PC-3 (cell line): ENCODE measurements around the gene TMEM255B. TPM values are rescaled to one million over a fixed set of nuclear protein-coding genes. Genes with fewer than 3 reads are reported as not detected.
"Not testable (repeated sequence)": the region's sequence is repeated elsewhere in the genome, so short reads cannot be mapped to it uniquely, and the experiment has no call there.

Experiments used
- ATAC-seq: fragments of 200-7000 bp; cut with Tn5 transposase; 2 replicates; pipeline ENCODE4 v1.9.1; 2020; ENCODE audit warnings: mild to moderate bottlenecking, moderate library complexity
- BruUV-seq: library from RNA; stranded (reverse); fragments of 400-500 nt; replicated peaks from 2 replicates; lab custom pipeline; 2021; lab: Mats Ljungman, UMichigan
- CTCF ChIA-PET: fragments of 300-600 bp; sonication (Branson Sonifier 250); formaldehyde crosslinking; loops from one replicate; lab custom pipeline; 2022; ENCODE audit warnings: antibody characterized with exemption; lab: Charles Lee
- POLR2A ChIA-PET: fragments of 300-600 bp; sonication (Branson Sonifier 250); formaldehyde crosslinking; loops from one replicate; lab custom pipeline; 2022; ENCODE audit warnings: antibody characterized with exemption; ENCODE audit not compliant: unreplicated experiment; lab: Charles Lee
- DNase-seq: peaks from one replicate; pipeline ENCODE4 v3.0.0-alpha.2; 2015
- H2AFZ ChIP-seq: fragments of 300-600 bp; sonication (generic); 2 replicates; pipeline ENCODE4 v1.6.0; 2016; ENCODE audit warnings: antibody characterized with exemption, low read length
- H3F3A ChIP-seq: fragments of 300-600 bp; sonication (generic); one replicate; pipeline ENCODE4 v1.6.0; 2017; ENCODE audit warnings: antibody characterized with exemption, low read length, control low read depth, mild to moderate bottlenecking; ENCODE audit not compliant: unreplicated experiment
- H3K27ac ChIP-seq: fragments of 300-600 bp; sonication (generic); 2 replicates; pipeline ENCODE4 v1.5.1; 2016; ENCODE audit warnings: mild to moderate bottlenecking, low read length
- H3K27me3 ChIP-seq: fragments of 300-600 bp; sonication (generic); 2 replicates; pipeline ENCODE4 v1.6.1; 2016; ENCODE audit warnings: low read length, mixed read lengths
- H3K36me3 ChIP-seq: fragments of 300-600 bp; sonication (generic); 2 replicates; pipeline ENCODE4 v1.6.1; 2016; ENCODE audit warnings: low read depth, mixed run types, low read length, mixed read lengths
- H3K4me1 ChIP-seq: fragments of 300-600 bp; sonication (generic); 2 replicates; pipeline ENCODE4 v1.5.1; 2016; ENCODE audit warnings: low read length; ENCODE audit not compliant: insufficient read depth
- H3K4me2 ChIP-seq: fragments of 300-600 bp; sonication (generic); 2 replicates; pipeline ENCODE4 v1.6.0; 2016; ENCODE audit warnings: low read length
- H3K4me3 ChIP-seq: fragments of 300-600 bp; sonication (generic); 2 replicates; pipeline ENCODE4 v1.5.1; 2016; ENCODE audit warnings: mild to moderate bottlenecking, low read length, mixed read lengths
- H3K79me2 ChIP-seq: fragments of 300-600 bp; sonication (generic); 2 replicates; pipeline ENCODE4 v1.6.1; 2017; ENCODE audit warnings: low read length, mixed read lengths
- H3K9ac ChIP-seq: fragments of 300-600 bp; sonication (generic); 2 replicates; pipeline ENCODE4 v1.6.0; 2016; ENCODE audit warnings: mild to moderate bottlenecking, low read length
- H3K9me2 ChIP-seq: fragments of 300-600 bp; sonication (generic); replicated peaks from 2 replicates; pipeline ENCODE4 v1.6.1; 2016; ENCODE audit warnings: mixed run types, low read length, mixed read lengths
- H3K9me3 ChIP-seq: fragments of 300-600 bp; sonication (generic); 2 replicates; pipeline ENCODE4 v1.6.1; 2016; ENCODE audit warnings: low read length, mixed read lengths
- H4K20me1 ChIP-seq: fragments of 300-600 bp; sonication (generic); 2 replicates; pipeline ENCODE4 v1.6.1; 2016; ENCODE audit warnings: low read length, mixed read lengths
- EZH2phosphoT487 ChIP-seq: fragments of 300-600 bp; sonication (generic); IDR thresholded peaks from 2 replicates; pipeline ENCODE4 v1.6.1; 2018; ENCODE audit warnings: mild to moderate bottlenecking, antibody characterized with exemption, low read length, borderline replicate concordance
- intact Hi-C: fragments of 100-400 bp; cut with micrococcal nuclease; formaldehyde crosslinking; loops from 2 replicates; pipeline ENCODE4 v1.9.0; 2023
- total RNA-seq: library from RNA; depleted of rRNA; stranded (reverse); fragments of >200 nt; gene quantifications from 2 replicates; pipeline ENCODE4 v1.2.3, GENCODE V29; 2014
- TF ChIP-seq, protein P1 (sequence below): fragments of 300-600 bp; sonication (generic); conservative IDR thresholded peaks from 2 replicates; pipeline ENCODE4 v1.5.1; 2017; ENCODE audit warnings: antibody characterized with exemption, low read depth, mild to moderate bottlenecking, low read length

Gene TMEM255B
- total RNA-seq, 1 experiment from 2014 or later, result 26.9 TPM

DNA sequence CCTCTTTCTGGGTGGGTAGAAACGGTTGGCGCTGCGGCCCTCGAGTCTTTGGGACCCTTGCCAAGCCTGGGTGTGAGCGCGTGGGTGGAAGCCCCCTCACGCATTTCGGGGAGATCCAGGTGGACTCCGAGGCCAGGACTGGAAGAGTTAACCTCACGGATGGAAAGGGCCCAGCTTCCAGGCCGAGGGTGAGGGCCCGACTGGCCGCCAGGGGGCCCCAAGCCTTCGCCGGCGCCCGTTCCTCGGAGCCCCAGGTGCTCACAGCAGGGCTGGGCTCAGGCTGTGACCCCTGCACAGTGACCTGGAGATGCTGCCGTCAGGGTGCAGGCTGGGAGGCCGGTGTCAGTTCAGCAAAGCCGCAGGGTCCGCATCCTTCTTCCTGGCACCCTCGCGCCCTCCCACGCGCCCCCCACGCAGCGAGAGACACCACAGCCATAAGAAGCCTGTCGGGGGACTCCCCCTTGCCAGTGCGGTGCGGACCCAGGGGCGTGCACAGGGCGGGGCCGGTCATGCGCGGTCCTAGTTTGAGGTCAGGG, 34.2 kb upstream of the TMEM255B start:
- Histone ChIP-seq H3K9ac (no peak overlapping the region), H3K4me3 (peak overlapping the region; percentile 35; the same call in 1 of the 2 replicates), H3K4me1 (no peaks in the 10 kb centered on the region), H3K9me2 (no peaks in the 10 kb centered on the region), H2AFZ (peak overlapping the region; percentile 14; the same call in 1 of the 2 replicates), H3K27ac (no peak overlapping the region), H3K9me3 (no peaks in the 10 kb centered on the region), H3F3A (no peaks in the 10 kb centered on the region), H3K36me3 (no peaks in the 10 kb centered on the region), H3K27me3 (no peaks in the 10 kb centered on the region), H3K4me2 (peak overlapping the region; percentile 66; the same call in 1 of the 2 replicates), H4K20me1 (no peaks in the 10 kb centered on the region), H3K79me2 (no peaks in the 10 kb centered on the region)
- ChIA-PET POLR2A (no interaction called here), CTCF (interaction anchor here (1.0 kb wide), 1 partner anchor 223 kb away, joined by 4 read pairs; no protein-coding TSS in a partner anchor)
- DNase-seq (peak; percentile 65), ATAC-seq (peak; percentile 94)
- intact Hi-C loops, result no loop called here
- TF ChIP-seq, protein P1, sequence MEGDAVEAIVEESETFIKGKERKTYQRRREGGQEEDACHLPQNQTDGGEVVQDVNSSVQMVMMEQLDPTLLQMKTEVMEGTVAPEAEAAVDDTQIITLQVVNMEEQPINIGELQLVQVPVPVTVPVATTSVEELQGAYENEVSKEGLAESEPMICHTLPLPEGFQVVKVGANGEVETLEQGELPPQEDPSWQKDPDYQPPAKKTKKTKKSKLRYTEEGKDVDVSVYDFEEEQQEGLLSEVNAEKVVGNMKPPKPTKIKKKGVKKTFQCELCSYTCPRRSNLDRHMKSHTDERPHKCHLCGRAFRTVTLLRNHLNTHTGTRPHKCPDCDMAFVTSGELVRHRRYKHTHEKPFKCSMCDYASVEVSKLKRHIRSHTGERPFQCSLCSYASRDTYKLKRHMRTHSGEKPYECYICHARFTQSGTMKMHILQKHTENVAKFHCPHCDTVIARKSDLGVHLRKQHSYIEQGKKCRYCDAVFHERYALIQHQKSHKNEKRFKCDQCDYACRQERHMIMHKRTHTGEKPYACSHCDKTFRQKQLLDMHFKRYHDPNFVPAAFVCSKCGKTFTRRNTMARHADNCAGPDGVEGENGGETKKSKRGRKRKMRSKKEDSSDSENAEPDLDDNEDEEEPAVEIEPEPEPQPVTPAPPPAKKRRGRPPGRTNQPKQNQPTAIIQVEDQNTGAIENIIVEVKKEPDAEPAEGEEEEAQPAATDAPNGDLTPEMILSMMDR, result peak; percentile 74
- no peak for TF ChIP-seq EZH2phosphoT487
- no TSS peak for BruUV-seq

GRCh38 chr13:113725329-113726105, 33.5 kb upstream of the TMEM255B start:
- H4K20me1 ChIP-seq, H3F3A ChIP-seq, H3K79me2 ChIP-seq, H3K4me1 ChIP-seq, intact Hi-C loops, H3K9me3 ChIP-seq, H3K36me3 ChIP-seq, H3K27ac ChIP-seq, H3K9me2 ChIP-seq, POLR2A ChIA-PET, H3K4me3 ChIP-seq, H3K27me3 ChIP-seq, H2AFZ ChIP-seq, BruUV-seq, H3K4me2 ChIP-seq, DNase-seq, ATAC-seq, H3K9ac ChIP-seq: not testable (repeated sequence)
- CTCF ChIA-PET, result interaction anchor here (1.0 kb wide), 1 partner anchor 222 kb away, joined by 4 read pairs; no protein-coding TSS in a partner anchor

DNA sequence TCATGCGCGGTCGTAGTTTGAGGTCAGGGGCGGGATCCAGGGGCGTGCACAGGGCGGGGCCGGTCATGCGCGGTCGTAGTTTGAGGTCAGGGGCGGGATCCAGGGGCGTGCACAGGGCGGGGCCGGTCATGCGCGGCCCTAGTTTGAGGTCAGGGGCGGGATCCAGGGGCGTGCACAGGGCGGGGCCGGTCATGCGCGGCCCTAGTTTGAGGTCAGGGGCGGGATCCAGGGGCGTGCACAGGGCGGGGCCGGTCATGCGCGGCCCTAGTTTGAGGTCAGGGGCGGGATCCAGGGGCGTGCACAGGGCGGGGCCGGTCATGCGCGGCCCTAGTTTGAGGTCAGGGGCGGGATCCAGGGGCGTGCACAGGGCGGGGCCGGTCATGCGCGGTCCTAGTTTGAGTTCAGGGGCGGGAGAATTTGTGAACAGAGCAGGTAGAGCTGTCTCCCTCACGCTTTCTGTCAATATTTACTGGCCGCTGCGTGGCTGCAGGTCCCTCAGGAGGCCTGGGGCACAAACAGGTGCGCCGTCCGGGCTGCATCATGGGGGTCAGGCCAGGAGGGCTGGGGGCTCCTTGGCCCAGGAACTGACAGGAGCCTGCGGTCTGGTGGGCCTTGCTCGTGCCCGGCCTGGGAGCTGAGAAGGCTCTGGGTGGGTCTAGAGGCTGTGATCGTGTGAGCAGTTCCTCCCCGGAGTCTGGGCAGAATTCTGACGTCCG, 32.8 kb upstream of the TMEM255B start:
- H3K4me3 ChIP-seq, ATAC-seq, CTCF ChIA-PET, H3K27ac ChIP-seq, POLR2A ChIA-PET, H3K79me2 ChIP-seq, intact Hi-C loops, H3K9me2 ChIP-seq, BruUV-seq, H3K9ac ChIP-seq, H3K4me1 ChIP-seq, H2AFZ ChIP-seq, H3K9me3 ChIP-seq, H3F3A ChIP-seq, H3K27me3 ChIP-seq, H4K20me1 ChIP-seq, H3K4me2 ChIP-seq, H3K36me3 ChIP-seq, DNase-seq: not testable (repeated sequence)
